GM21786 (cell line): Measurements from ENCODE around the gene DPP7.

Source experiments
- ATAC-seq: cut with Tn5 transposase; IDR thresholded peaks from one replicate; pipeline ENCODE4 v1.9.1; 2021; ENCODE audit not compliant: unreplicated experiment

The DPP7 gene

GRCh38 chr9:137112564-137113384, 1.8 kb downstream of the DPP7 start:
- no peak for ATAC-seq

GRCh38 chr9:137111788-137112563, 2.6 kb downstream of the DPP7 start:
- no peak for ATAC-seq

GRCh38 chr9:137110911-137111787, 3.4 kb downstream of the DPP7 start:
- ATAC-seq, result no peak

DNA sequence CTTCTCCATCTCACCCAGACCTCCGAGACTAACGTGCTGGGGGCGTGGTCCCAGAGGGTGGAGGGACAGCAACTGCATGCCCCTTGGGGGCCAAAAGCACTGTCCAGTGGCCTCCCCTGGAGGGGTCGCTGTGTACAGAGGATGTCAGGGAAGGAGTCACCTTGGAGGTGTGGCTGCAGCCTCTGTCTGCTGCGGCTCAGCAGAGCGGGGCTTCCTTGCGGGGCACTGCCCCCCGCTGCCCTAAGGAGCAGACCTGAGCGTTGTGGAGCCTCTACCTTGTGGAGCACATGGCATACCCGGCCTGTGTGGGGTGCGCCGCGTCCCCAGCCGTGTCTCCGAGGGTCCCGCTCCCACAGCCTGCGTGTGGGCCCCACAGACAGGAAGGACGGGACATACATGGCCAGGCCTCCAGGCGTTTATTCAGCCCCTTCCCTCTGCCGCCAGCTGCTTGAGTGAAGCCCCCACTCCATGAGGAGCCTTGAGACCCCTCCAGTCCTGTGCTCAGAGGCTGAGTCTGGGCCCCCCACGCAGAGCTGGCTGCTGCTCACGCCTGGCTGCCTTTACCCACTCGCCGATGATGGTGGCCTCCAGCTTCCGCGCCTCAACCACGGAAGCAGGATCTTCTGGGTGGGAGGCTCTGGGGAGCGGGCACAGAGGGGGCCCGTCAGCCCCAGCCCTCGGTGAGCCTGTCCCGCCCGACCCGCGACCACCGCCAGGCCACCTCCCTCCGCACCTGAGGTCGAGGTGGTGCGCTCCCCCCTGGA, 4.2 kb downstream of the DPP7 start:
- ATAC-seq, result no peak

DNA sequence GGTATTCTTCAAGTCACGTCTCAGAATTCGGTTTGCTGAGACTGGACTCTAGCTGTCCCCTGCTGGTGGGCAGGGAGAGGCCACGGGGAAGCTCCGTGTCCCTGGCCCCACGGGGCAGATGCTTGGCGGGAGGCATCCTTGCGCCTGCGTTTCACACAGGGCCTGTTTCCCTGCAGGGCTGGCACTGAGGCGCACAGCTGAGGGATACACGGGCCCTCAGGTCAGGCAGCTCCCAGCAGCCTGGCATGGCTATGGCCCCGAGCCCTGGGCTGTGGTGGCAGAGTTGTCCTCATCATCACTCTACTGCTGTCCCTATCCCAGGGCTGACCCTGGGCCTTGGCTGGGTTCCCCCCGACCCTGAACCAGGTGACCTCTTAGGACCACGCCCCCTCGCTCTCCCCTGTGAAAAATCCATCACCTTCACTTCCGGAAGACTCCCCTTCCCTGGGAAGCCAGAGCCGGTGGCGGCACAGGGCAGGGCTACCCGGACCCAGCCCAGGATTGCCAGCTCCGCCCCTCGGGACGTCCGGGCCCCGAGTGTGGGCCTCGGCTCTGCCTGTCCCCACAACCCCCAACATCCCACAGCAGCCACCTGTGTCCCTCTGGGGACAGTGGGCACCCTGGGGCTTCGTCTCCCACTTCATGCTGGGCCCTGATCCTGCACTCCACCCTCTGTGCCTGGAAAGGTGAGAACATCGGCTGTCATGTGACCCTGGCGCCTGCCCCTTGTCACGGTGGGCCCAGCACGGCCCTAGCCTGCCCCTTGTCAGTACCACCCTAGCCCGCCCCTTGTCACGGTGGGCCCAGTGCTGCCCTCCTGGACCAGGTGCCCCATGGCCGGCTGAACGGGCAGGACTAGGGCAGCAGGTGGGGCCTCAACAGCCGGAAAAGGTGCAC, 5.0 kb downstream of the DPP7 start:
- no peak for ATAC-seq

- ATAC-seq, result no peak
These were observed 5.8 kb downstream of the DPP7 start for GRCh38 chr9:137108608-137109249.

- ATAC-seq, result no peak
These were observed 6.6 kb downstream of the DPP7 start for GRCh38 chr9:137107982-137108381.

DNA sequence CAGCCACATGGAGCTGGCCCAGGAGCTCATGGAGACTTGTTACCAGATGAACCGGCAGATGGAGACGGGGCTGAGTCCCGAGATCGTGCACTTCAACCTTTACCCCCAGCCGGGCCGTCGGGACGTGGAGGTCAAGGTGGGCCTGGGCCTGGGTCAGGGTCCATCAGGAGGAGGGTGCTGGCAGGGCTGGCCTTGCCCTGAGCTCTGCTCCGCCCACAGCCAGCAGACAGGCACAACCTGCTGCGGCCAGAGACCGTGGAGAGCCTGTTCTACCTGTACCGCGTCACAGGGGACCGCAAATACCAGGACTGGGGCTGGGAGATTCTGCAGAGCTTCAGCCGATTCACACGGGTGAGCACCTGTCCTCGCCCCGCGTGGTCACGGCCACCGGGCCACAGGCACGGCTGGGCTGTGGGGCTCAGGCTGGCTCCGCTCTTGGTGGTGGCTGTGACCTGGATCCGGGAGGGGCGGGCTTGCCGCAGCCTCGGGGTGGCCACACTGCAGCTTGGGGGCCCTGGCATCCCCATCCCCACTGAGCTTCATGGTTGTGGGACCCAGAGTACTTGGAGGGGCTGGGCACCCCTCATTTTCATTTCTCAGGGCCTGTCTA, 7.1 kb downstream of the DPP7 start:
- ATAC-seq, result no peak

DNA sequence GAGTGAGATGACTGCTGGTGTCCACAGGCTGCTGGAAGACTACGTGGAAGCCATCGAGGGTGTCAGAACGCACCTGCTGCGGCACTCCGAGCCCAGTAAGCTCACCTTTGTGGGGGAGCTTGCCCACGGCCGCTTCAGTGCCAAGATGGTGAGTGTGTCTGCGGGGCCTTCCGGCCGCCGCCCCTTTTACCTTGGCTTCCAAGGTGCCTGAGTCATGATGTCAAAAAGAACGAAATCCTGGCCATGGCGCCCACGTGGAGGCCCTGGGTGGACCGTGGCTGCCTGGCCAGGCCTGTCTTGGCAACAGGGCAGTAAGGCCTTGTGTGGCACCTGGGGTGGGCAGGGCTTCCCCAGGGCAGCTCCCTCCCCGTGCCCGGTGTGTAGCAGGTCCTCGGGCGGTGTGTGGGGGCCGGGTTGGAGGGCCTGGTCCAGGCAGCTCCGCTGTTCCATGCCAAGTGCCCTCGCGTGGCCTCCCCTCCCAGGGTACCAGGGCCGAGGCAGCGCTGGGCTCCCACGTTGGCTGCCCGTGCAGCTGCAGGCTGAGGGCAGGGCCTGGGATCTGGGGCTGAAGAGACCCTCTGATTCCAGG, 7.8 kb downstream of the DPP7 start:
- ATAC-seq, result no peak

DNA sequence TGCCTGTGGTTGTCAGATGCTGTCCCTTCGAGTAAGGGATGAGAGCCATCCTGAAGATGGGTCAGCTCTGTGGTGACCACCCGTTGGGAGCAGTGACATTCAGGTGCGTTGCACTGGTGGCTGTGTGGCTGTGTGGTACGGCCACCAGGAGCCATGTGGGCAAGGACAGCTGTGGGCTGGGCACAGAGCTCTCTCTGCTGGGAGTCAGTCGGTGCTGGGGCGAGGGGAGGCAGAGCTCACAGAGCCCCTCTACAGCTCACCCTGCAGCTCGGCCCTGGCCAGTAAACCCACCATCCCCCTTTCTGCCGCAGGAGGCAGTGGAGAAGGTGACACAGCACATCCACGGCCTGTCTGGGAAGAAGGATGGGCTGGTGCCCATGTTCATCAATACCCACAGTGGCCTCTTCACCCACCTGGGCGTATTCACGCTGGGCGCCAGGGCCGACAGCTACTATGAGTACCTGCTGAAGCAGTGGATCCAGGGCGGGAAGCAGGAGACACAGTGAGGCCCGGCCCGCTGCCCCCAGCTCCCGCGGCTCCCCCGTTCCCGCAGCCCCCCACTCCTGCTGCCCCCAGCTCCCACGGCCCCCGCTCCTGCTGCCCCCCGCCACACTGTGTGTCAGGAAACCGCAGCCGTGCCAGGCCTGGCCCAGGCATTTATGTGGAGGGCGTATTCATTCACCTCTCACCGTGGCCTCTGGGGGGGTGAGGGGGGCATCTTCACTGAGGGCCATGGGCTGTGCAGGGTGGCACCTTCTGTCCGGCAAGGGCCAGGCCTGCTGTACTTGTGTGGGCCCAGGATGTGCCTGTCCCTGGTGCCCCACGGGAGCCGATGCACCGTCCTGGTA, 8.5 kb downstream of the DPP7 start:
- ATAC-seq, result no peak

- ATAC-seq, result no peak
These were observed 11.1 kb downstream of the DPP7 start for GRCh38 chr9:137103206-137103999.

DNA sequence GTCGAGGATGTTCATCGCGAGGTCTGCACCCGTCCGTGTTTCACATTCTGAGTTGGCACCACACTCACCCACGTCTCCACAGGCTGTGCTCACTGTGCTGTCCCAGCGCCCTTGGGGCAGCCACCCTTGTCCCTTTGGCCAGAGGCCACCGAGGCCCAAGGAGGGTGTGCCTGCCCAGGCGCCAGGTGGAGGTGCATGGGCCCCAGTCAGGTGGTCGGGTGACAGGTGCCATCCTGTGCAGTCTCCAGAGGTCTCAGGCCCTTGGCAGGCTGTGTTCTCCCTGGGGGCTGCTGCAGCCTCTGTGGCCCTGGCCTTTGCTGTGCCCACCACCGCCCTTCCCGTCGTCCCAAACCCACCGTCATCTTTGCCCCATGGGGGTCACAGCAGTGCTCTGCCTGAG, 15.3 kb downstream of the DPP7 start:
- ATAC-seq, result no peak

GRCh38 chr9:137097761-137098462, 16.6 kb downstream of the DPP7 start:
- ATAC-seq, result no peak

DNA sequence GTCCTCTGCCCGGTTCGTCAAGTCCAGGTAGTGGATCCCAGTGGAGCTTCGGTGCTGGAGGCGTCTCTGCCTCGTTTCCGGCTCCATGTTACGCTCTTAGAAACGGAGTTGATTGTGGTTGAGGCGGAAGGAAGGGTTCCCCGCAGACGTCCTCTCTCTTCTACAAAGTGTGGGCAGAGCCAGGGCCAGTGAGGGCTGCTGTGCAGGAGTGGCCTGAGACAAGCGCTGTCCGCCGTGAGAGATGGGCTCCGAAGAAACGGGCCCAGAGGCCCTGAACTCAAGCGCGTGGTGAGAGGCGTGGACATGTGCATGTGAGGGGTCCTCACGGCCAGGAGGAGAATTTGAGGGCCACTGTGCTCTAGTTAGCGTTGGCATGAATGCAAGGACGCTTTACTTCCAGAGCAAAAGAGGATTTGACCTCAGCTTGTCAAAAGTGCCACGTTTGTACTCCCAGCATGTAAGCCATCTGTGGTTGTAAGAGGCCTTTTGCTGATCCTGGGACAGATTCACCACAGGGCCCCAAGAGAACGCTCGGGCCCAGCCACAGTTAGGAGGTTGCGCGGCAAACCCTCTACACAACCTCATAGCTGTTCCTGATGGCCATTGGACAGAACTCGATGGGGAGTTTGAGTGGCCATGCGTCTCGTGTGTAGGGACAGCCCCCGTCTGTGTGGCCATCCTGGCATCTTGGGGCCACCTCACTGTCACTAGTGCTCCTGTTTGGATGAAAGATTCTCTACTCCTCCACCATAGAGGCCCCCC, 17.6 kb downstream of the DPP7 start:
- no peak for ATAC-seq
